Stimulated activated CD4-positive, alpha-beta T cell treated with anti-CD3 and anti-CD28 coated beads, Interleukin-2, amount 100 ng/mL, for 48 hours (primary cell): Measurements from ENCODE around the gene TRIM46.
"Not testable (repeated sequence)": the region's sequence is repeated elsewhere in the genome, so short reads cannot be mapped to it uniquely, and the experiment has no call there.

Experiments used
- DNase-seq, 2 donors: peaks; one replicate each; pipeline ENCODE4 v3.0.0-alpha.2; 2020

TRIM46 gene

GRCh38 chr1:155208541-155209311 is 35.1 kb downstream of the TRIM46 start, which contains the start of gene MTX1:
MTX1 (plus strand) TSS chr1:155208695; CDS start chr1:155208805, 110 bp downstream.
- DNase-seq = peak; percentile 78 to 80

- DNase-seq = no peak
Measured at GRCh38 chr1:155209312-155209721, 35.7 kb downstream of the TRIM46 start.

- no peak for DNase-seq
Measured at GRCh38 chr1:155210314-155211104, 36.9 kb downstream of the TRIM46 start.

GRCh38 chr1:155211381-155212050 is 37.9 kb downstream of the TRIM46 start:
- DNase-seq = not testable (repeated sequence)

GRCh38 chr1:155212051-155212440 is 38.4 kb downstream of the TRIM46 start:
- not testable (repeated sequence) for DNase-seq

- DNase-seq = not testable (repeated sequence)
Measured at GRCh38 chr1:155214702-155215101, 41.1 kb downstream of the TRIM46 start.

GRCh38 chr1:155218854-155219591 is 45.4 kb downstream of the TRIM46 start:
- DNase-seq = peak in 1 of 2 donors; percentile 41

- DNase-seq = no peak
Measured at GRCh38 chr1:155219592-155220031, 46.0 kb downstream of the TRIM46 start.

GRCh38 chr1:155220211-155220965 is 46.7 kb downstream of the TRIM46 start:
- not testable (repeated sequence) for DNase-seq

GRCh38 chr1:155223047-155223446 is 49.4 kb downstream of the TRIM46 start:
- DNase-seq = no peak

GRCh38 chr1:155225404-155225759 is 51.7 kb downstream of the TRIM46 start:
- not testable (repeated sequence) for DNase-seq

- DNase-seq = peak; percentile 69 to 91
Measured at GRCh38 chr1:155226188-155226909, 52.7 kb downstream of the TRIM46 start.

GRCh38 chr1:155226910-155227260 is 53.2 kb downstream of the TRIM46 start:
- DNase-seq = peak in 1 of 2 donors; percentile 72

- peak; percentile 99 to 100 for DNase-seq
Measured at GRCh38 chr1:155227261-155228095, 53.8 kb downstream of the TRIM46 start.

GRCh38 chr1:155228096-155228427 is 54.4 kb downstream of the TRIM46 start:
- DNase-seq = no peak

- not testable (repeated sequence) for DNase-seq
Measured at GRCh38 chr1:155231302-155231701, 57.7 kb downstream of the TRIM46 start.

- DNase-seq = not testable (repeated sequence)
Measured at GRCh38 chr1:155232001-155232978, 58.6 kb downstream of the TRIM46 start.

- DNase-seq = not testable (repeated sequence)
Measured at GRCh38 chr1:155233502-155233901, 59.9 kb downstream of the TRIM46 start.
